GM12875 (cell line): Measurements from ENCODE around the gene SLC36A4.
A peak's percentile ranks its signal among the peaks of the same experiment; 100 is the strongest.

Experiments
- H3K4me3 ChIP-seq: one replicate; pipeline ENCODE4 v1.5.1; 2011; ENCODE audit warnings: low read depth, low read length, control low read depth
- CTCF ChIP-seq: IDR thresholded peaks from 2 replicates; pipeline ENCODE4 v1.5.1; 2011; ENCODE audit warnings: low read depth, mild to moderate bottlenecking, control low read depth, inconsistent platforms, low read length, moderate library complexity, borderline replicate concordance; ENCODE audit not compliant: insufficient read depth

SLC36A4 gene

GRCh38 chr11:93155738-93156137 lies 42.1 kb downstream of the SLC36A4 start:
- no peak for TF ChIP-seq CTCF

GRCh38 chr11:93145390-93145915 lies 52.3 kb downstream of the SLC36A4 start:
- no peak overlapping the region for H3K4me3 ChIP-seq
- TF ChIP-seq CTCF = no peak

More at GRCh38 chr11:93155738-93156137, 42.1 kb downstream of the SLC36A4 start:
- H3K4me3 ChIP-seq = no peak overlapping the region

DNA sequence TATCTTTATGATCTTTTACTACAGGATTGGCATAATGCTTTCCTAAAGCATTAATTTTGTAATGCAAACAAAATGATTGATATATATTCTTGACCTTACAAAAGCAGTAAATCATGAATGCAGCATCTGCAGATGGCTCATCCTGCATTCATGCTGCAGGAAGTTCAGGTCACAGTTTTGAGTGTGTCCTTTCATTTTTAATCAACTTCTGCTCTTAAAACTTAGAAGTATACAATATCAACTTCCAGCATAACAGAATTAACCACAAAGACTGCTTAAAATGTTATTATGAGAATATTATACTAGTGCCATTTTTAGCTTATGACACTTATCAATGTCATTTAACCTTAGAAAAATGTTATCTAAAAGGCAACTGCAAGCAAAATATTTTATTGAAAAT lies 54.0 kb downstream of the SLC36A4 start:
- no peak for TF ChIP-seq CTCF
- no peak overlapping the region for H3K4me3 ChIP-seq

- H3K4me3 ChIP-seq = no peak overlapping the region
- no peak for TF ChIP-seq CTCF
Measured at GRCh38 chr11:93143186-93143585, 54.6 kb downstream of the SLC36A4 start.

- no peak overlapping the region for H3K4me3 ChIP-seq
- no peak for TF ChIP-seq CTCF
Measured at GRCh38 chr11:93133488-93134109, 64.2 kb downstream of the SLC36A4 start.

- no peak for TF ChIP-seq CTCF
- H3K4me3 ChIP-seq = no peak overlapping the region
Measured at GRCh38 chr11:93132836-93133235, 65.0 kb downstream of the SLC36A4 start.

DNA sequence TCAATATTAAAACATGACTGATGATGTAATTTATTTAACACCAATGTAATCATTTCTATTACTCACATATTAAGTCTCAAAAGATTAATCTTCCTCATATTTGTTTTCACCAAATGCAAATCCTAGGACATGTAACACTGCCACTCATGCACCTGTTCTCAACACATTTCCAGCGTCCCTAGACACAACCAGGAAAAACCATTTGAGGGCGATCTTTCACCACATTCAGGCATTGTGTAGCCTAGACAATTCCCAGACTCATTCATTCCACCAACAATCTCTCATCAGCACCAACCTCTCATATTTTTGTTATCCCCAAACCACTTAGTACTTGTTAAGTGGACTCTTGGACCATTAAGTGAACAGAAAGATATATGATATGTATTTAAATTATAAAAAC lies 66.1 kb downstream of the SLC36A4 start:
- H3K4me3 ChIP-seq = no peak overlapping the region
- 0 out of 2 replicates have a peak, but pooled peaks have one; percentile 19 for TF ChIP-seq CTCF
